NCI-H187 (cell line): ENCODE results near the gene PPOX.

ENCODE experiments used
- DNase-seq, 2 experiments: peaks; one replicate each; lab custom pipeline; 2025; lab: John Stamatoyannopoulos, UW

PPOX gene

DNA sequence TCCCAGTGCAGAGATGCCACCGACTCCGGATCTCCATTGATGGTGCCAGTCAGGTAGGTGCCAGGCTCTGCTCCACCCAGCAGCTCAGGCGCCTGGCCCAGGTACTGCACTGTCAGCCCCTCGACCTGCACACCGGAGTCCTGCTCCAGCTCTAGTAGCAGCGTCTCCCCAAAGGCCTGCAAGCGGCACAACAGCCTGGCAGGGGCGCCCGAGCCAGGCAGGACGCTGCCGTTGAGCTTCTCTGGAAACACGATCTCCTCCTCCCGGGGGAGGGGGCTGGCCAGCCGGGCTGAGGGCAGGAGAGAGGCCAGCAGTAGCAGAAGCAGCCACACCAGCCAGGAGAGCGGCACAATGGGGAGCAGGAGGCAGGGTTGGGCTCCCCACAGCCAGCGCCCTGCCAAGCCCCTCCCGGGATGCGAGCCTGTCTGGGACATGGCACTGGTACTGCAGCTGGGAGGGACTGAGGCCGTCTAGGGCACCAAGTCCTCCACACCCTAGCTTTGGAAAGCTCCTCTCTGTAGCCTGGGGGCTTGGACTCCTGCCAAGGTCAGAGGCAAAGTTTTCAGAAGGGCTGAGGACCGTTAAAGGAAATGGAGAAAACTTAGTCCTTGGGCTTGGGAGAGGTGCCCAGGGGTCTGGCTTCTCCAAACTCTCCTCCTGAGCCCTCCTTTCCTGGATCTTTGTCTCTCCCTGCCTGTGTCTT lies 32.1 kb downstream of the PPOX start:
- DNase-seq = peak in 1 of 2 experiments; percentile 23

DNA sequence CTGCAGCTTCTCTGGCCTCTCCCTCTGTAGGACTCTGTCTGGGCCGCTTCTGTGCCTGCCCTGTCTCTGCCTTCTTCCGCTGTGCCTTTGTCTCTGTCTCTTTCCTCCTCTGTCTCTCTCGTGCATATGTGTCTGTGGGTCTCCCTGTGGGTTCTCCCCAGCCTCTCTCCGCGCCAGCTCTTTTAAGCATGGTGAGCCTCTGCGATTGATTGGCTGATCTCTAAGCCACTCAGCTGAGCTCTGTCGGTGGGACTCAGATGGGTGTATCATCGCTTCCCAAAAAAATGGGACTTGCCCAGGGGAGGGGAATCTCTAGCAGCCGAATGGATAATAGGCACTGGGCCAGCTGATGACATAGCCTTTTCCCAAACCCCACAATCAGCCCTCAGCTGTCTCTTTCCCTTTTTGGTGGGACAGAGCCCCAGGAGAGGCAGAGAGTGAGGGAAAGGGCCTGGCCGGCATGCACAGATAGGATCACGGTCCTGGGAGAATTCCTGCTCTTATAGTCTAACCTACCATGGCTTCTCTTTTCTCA lies 32.7 kb downstream of the PPOX start, which contains the start of gene ADAMTS4:
Gene ADAMTS4, minus strand, starts transcription at position 158 of the 535 bp plus-strand sequence. CDS start 427 bp downstream, outside the sequence.
- no peak for DNase-seq

DNA sequence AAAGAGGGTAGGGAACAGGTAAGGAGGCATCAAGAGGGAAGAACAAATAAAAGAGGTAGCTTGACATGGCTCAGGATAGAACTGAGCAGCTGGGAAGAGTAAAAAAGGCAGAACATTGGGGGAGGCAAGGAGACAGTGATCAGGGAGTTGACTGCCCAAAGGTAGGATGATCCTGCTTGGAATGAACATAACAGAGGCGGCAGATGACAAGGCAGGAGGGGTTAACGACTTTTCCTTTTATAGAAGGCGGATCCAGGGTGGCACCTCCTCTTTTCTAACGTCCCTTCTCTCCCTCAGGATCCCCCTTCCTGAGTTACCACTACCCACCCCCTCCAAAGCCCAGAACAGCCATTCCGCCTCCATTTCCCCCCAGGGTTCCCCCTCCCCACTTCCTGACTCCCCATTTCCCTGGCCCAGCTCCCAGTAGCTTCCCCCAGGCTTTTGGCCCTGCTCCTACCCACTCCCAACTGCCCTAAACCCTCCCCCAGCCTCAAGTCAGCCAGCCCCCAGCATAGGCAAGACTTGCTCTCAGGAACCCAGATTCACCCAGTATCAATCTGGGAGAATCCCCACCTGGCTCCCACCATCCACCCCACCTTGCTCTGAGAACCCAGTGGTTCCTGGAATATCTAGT lies 33.4 kb downstream of the PPOX start:
- no peak for DNase-seq

DNA sequence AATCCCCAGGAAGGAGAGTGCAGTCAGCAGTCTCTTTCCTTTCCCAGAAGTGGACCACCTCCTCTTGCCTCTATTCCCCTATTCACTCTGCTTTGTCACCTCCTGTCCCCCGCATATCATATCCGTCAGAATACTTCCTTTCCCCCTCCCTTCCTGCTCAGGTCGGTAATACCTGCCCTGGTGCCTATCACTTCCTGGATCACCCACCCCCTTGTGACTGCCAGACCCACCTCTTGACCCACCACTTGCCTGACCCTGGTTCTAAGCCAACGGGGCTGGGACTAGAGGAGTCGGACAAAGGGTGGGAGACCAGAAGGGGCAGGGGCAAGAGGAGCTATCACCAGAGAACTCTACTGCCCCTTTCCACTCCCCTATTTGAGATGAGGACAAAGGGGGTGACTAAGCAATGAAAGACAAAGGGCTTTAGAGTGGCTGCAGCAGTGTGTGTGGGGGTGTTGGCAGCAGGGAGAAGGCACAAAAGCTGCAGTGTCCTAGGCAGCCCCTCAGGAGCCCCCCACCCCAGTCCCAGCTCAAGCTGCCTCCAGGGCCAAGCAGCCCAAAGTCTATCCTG lies 34.3 kb downstream of the PPOX start:
- DNase-seq = no peak

DNA sequence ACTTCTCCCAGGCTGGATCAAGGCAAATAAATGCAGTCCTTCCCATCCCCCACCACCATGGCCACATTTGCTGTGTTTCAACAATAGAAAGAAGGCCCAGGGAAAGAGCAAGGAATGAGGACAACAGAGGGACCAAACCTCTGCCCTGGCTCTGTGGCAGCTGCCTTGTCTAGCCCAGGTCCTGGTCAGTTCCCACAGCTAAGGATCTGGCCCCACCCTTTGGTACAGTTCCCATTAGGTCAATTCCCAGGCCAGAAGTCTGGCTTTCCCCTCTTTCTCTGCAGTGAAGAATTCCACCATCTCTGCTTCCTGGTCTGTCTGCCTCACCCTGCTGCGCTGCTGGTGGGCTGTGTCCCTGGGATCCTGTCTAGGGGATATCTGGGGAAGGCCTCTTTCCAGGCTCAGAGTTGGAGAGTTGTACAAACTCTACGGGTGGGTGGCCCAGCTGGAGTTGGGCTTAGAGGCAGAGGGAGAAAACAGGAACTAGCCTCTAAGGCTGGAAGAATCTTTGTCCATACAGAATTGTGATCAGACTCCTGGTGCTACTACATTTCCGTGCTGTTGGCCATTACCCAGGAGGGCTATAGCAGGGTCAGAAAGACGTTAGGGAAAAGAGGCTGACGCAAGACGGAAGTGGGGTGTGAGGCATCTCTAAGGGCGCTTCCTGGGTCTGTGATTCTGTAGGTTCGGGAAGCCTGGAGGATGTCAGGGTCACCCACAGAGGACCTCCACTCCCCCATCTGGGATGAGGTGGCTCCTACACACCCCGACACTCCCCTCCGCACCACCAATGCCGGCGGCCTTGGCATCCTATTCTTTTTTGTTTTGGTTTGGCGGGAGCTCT lies 35.0 kb downstream of the PPOX start:
- DNase-seq = no peak

DNA sequence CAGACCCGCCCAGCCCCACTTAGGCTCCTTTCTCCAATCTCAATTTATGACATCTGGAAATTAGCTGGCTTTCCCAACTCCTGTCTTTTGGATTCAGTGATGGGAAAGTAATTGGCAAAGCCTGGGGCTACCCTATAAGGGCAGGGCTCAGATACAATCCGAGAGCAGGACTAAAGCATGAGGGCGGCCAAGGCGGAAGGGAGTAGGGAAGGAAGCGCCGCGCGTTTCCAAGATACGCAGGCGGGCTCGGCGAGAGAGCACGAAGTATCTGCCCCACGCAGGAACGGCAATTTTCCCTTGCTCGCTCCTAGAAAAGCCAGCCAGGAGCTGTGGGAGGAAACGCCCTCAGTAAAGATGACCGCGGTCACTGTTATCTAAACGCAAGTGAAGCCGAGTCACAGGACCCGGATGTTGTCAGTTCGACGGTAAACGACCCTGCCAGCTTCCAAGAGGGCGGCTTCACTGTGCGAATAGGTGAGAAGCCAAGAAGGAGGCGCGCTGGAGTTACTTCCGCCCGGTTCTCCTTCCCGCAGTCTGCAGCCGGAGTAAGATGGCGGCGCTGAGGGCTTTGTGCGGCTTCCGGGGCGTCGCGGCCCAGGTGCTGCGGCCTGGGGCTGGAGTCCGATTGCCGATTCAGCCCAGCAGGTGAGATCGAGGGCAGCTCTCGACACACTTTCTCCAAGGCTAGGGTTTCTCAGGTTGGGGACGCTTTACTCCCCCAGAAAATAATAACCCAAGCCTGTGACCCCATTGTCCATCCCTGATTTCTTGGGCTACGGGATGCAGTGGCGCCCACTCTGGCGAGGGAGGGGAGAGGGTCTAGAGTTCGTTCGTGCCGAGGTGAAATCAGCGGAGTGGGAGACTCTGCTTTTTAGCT lies 35.8 kb downstream of the PPOX start, which contains the start of gene NDUFS2:
Gene NDUFS2, plus strand, starts transcription at position 532 of the 877 bp plus-strand sequence. Its CDS starts 19 bp downstream, at position 551.
- peak; percentile 99 to 100 for DNase-seq

DNA sequence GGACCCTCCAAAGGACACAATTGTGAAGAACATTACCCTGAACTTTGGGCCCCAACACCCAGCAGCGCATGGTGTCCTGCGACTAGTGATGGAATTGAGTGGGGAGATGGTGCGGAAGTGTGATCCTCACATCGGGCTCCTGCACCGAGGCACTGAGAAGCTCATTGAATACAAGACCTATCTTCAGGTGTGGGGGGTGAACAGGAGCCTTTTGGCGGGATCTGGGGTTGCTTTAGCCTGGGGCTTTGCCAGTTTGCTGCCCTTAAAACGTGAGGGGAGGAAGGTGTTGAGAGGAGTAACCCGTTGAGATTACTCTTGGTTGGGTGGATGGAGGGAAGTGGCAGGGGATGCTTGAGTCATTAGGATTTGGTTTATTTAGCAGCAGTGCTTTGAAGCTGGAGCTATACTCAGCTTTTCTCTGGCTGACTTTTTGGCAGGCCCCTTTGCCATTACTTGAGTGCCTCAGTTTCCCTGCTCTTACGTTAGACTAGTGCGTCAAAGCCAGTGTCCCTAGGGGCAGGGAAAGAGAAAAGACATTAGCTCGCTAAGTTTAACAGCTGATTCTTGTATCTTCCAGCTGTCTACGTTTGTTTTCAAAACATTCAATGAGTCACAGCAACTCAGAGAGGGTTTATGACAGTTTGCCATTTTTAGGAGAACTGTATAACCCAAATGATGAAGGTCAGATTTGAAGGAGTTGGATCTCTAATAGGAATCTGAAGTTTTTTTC lies 40.4 kb downstream of the PPOX start:
- no peak for DNase-seq

DNA sequence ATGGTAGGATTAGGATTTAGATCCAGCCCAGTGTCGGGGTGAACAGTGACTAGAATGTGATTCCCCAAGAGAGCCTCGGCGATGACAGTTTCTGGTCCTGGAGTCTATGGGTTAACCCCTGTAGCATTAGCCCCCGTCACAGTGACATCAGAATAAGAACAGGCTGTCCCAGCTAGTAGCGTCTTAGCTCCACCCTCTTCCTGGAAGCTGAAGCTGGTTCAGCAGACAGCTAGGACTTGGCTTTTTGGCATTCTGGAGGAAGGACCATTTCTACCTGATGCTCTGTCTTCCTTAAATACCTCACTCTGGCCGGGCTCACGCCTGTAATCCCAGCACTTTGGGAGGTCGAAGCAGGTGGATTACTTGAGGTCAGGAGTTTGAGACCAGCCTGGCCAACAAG lies 40.9 kb downstream of the PPOX start:
- DNase-seq = no peak

DNA sequence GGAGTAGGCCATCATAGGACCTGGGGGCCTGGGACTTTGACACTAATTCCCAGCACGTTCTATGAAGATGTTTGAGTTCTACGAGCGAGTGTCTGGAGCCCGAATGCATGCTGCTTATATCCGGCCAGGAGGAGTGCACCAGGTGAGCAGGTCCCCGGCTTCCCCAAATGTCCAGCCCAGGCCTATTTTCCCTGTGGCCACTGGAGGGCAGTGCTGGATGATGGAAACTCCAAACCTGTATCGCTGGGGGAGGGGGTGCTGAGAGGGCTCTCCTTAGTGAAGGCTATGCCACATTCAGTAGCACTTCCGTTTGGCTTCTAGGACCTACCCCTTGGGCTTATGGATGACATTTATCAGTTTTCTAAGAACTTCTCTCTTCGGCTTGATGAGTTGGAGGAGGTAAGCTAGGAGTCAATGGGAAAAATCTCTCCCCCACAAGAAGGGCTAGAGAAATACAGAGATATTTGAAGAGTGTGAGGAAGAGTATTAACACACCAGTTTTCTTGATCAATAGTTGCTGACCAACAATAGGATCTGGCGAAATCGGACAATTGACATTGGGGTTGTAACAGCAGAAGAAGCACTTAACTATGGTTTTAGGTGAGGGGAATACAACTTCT lies 43.7 kb downstream of the PPOX start:
- peak; percentile 43 to 77 for DNase-seq

DNA sequence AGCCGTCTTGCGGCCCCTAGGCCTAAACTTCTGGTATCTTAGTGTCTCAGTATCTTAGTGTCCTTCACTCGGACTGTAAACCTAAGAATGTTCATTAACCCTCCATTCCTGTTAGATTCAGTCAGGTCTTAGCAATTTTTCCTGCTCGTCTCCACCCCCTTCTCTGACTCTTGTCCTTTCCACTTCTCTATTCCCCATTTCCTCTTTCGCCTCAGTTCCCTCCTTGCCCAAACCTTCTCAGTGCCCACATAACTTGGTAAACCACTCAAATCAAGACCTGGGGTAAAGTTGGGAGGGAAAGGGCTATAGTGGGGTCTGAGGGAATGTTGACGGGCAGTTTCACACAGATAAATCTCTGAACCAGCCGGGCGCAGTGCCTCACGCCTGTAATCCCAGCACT lies 48.1 kb downstream of the PPOX start:
- no peak for DNase-seq

DNA sequence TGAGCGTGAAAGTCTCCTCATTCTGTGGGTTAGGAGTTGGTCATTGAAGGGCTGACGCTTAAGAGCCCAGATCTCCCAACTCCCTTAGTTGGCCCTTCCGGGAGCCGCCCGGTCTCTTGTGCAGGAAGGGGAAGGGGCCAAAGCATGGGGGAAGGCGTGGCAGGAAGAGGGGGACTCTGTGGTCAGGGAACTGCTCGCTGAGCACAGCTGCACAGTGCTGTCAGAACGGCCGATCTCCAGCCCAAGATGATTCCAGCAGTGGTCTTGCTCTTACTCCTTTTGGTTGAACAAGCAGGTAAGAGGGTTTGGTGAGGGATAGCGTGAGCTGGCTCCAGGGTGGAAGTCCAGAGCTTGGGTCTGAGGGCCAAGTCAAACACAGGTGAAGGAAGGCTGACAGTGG lies 48.9 kb downstream of the PPOX start, which contains the start of gene FCER1G:
Gene FCER1G, plus strand, starts transcription at position 220 of the 400 bp plus-strand sequence. Its CDS starts 27 bp downstream, at position 247.
- DNase-seq = no peak

DNA sequence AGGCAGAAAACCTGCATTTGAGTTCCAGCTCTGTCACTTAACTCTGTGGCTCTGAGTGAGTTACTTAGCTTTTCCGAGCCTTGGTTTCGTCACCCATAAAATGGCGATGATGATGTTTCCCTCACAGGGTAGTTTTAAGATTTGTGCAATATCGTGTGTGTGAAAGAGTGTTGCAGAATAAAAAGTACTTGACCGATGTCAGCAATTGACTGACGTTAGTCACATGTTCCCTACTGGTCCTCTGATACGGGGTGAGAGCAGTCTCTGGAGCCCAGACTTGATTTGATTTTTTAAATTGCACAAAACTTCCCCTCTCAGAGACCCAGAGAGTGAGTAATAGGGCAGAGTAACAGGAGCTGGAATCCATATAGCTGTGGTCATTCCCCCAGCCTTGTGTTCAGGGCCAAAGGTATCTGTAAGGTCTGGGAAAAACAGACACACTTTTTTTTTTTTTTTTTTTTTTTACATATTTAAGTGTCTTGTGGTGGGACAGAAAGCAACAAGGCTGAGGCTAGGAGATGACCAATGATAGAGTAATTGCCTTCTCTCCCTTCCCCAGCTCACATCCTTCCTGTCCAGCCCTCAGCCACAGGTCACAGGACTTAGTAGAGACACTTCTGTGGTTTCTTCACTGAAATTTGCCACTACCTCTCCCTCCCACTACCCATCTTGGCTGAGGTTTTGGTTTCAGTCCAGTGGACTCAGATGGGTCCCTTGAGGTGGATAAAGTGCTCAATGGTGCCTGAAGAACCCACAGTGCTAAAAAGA lies 50.9 kb downstream of the PPOX start:
- no peak for DNase-seq

DNA sequence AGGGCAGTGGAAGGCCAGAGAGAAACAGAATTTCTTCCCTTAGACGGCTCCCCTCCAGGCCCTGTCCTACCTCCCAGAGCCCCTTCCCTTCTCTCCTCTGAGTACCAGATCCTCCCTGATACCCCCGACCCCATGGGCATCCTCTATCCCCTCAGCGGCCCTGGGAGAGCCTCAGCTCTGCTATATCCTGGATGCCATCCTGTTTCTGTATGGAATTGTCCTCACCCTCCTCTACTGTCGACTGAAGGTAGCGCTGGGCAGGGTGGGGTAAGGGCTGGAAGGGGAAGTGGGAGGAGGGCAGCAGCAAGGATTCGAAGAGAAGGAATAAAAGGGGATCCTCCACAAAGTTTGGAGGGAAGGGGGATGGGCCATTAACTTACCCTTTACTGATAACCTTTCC lies 51.6 kb downstream of the PPOX start:
- DNase-seq = no peak

DNA sequence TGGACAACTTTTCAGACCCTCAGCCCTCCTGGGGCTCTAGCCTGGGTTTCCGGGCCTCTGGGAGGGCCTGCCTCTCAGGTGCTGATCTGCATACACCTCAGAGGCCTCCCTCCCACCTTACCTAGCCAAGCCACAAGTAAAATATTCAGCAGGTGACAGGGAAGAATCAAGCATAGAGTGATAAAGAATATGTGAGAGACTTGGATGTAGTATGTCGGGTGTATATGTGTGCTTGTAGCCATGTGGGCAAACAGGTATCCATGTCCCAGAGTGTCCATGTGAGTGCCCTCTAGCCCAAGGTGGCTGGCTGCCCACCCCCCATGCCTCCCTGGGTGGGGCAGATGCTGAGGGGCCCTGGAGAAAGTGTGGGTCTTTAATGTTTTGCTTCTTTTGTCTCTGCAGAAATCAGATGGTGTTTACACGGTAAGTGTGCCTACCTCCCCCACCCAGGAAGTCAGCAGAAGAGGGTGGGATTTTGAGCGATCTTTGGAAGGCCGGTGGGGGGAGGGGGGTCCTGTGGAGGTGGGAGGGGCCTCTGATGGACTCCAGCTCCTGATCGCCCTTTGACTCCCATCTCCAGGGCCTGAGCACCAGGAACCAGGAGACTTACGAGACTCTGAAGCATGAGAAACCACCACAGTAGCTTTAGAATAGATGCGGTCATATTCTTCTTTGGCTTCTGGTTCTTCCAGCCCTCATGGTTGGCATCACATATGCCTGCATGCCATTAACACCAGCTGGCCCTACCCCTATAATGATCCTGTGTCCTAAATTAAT lies 52.3 kb downstream of the PPOX start:
- no peak for DNase-seq

DNA sequence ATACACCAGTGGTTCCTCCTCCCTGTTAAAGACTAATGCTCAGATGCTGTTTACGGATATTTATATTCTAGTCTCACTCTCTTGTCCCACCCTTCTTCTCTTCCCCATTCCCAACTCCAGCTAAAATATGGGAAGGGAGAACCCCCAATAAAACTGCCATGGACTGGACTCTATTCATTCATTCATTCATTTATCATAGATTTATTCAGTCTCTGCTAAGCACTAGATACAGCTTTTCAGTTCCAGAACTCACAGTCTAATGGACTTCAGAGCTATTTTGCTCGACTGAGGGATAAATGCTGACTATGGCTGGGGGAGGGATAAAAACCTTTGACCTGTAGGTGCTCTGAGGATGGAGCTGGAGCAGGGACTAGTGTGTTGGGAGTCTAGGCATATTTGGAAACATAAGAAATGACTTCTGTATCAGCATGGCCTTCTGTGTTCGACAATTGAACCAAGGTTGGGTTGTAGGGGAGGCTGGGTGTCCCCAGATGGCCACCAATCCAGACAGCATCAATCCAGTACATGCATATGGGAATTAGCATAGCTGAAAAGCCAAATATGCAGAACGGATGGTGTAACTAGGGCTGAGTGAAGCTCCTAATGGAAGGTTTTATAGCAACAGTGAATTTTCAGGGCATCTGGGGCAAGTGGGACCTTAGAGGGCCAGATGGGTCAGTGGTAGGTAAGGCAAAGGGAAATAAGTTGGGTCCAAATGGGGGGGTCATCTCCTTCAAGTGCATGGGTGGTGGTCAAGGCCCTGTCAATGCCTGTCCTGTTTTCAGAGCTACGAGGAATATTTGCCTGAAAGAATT lies 53.1 kb downstream of the PPOX start:
- no peak for DNase-seq

DNA sequence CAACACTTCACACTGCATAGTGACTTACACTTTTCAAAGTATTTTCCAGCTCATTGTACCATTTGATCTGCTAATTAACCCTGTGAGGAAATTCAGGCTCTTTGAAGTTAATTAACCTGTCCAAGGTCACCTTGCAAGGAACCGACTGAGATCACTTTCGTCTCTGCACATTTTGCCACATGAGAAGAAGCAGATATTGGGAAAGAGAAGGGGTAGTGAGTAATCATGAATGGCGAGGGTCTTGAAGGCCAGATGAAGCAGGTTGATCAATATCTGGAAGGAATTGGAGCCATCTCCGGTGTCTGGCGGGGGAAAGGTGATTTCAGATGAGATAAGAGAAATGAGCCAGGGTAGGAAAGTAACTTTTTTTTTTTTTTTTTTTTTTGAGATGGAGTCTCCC lies 53.8 kb downstream of the PPOX start:
- DNase-seq = no peak
